OCI-LY3 (cell line): ENCODE results near the gene WDFY4.

Experiments used
- EZH2phosphoT487 ChIP-seq: fragments of 200-600 bp; shearing (Covaris generic); IDR thresholded peaks from 2 replicates; pipeline ENCODE4 v1.6.1; 2018; ENCODE audit warnings: antibody characterized with exemption, mixed run types, low read depth
- TF ChIP-seq, protein P1 (sequence below): fragments of 200-600, 300-600 bp; sonication (generic); IDR thresholded peaks from 2 replicates; pipeline ENCODE4 v1.5.1; 2014; ENCODE audit warnings: antibody characterized with exemption, low read length, low read depth

GRCh38 chr10:48965460-48965859 is 280.8 kb downstream of the WDFY4 start:
- TF ChIP-seq, protein P1, sequence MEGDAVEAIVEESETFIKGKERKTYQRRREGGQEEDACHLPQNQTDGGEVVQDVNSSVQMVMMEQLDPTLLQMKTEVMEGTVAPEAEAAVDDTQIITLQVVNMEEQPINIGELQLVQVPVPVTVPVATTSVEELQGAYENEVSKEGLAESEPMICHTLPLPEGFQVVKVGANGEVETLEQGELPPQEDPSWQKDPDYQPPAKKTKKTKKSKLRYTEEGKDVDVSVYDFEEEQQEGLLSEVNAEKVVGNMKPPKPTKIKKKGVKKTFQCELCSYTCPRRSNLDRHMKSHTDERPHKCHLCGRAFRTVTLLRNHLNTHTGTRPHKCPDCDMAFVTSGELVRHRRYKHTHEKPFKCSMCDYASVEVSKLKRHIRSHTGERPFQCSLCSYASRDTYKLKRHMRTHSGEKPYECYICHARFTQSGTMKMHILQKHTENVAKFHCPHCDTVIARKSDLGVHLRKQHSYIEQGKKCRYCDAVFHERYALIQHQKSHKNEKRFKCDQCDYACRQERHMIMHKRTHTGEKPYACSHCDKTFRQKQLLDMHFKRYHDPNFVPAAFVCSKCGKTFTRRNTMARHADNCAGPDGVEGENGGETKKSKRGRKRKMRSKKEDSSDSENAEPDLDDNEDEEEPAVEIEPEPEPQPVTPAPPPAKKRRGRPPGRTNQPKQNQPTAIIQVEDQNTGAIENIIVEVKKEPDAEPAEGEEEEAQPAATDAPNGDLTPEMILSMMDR: no peak
- no peak for TF ChIP-seq EZH2phosphoT487
